SIG-M5 treated with dmso at 0.1 percent for 504 hours (cell line): ENCODE measurements around the gene IL23R.

ENCODE experiments used
- DNase-seq: peaks from one replicate; lab custom pipeline; 2025; ENCODE audit not compliant: unreplicated experiment; lab: John Stamatoyannopoulos, UW

Gene IL23R

GRCh38 chr1:67148516-67149178 is 17.6 kb upstream of the IL23R start:
- DNase-seq = no peak

- DNase-seq = peak; percentile 57
These were observed 17.0 kb upstream of the IL23R start for GRCh38 chr1:67149179-67149770.

GRCh38 chr1:67150931-67151330 is 15.3 kb upstream of the IL23R start:
- DNase-seq = no peak

GRCh38 chr1:67158401-67158800 is 7.9 kb upstream of the IL23R start:
- DNase-seq = no peak

GRCh38 chr1:67159233-67159632 is 7.0 kb upstream of the IL23R start:
- no peak for DNase-seq

GRCh38 chr1:67162954-67163353 is 3.3 kb upstream of the IL23R start:
- no peak for DNase-seq

- DNase-seq = no peak
These were observed 699 bp upstream of the IL23R start for GRCh38 chr1:67165468-67166041.

- DNase-seq = no peak
These were observed 3.2 kb downstream of the IL23R start for GRCh38 chr1:67169496-67169895.

- no peak for DNase-seq
These were observed 3.7 kb downstream of the IL23R start for GRCh38 chr1:67169932-67170331.

GRCh38 chr1:67170751-67171573 is 4.7 kb downstream of the IL23R start:
- no peak for DNase-seq

- no peak for DNase-seq
These were observed 5.3 kb downstream of the IL23R start for GRCh38 chr1:67171574-67171955.

GRCh38 chr1:67171978-67172377 is 5.7 kb downstream of the IL23R start:
- no peak for DNase-seq

- no peak for DNase-seq
These were observed 7.7 kb downstream of the IL23R start for GRCh38 chr1:67173988-67174387.

- no peak for DNase-seq
These were observed 8.5 kb downstream of the IL23R start for GRCh38 chr1:67174716-67175284.

- no peak for DNase-seq
These were observed 9.4 kb downstream of the IL23R start for GRCh38 chr1:67175530-67176087.

- no peak for DNase-seq
These were observed 18.7 kb downstream of the IL23R start for GRCh38 chr1:67184838-67185421.

- DNase-seq = no peak
These were observed 21.9 kb downstream of the IL23R start for GRCh38 chr1:67188137-67188536.

GRCh38 chr1:67189953-67190352 is 23.7 kb downstream of the IL23R start:
- no peak for DNase-seq

GRCh38 chr1:67190410-67190809 is 24.2 kb downstream of the IL23R start:
- DNase-seq = no peak

- no peak for DNase-seq
These were observed 24.7 kb downstream of the IL23R start for GRCh38 chr1:67190942-67191341.
